Activated naive CD8-positive, alpha-beta T cell treated with anti-CD3 and anti-CD28 coated beads, Interleukin-2, amount 50 U/mL, for 24 hours (primary cell): ENCODE data around the gene IFNL2.
A peak's percentile ranks its signal among the peaks of the same experiment; 100 is the strongest.

Experiments used
- ATAC-seq: fragments of 150-1000 bp; cut with Tn5 transposase; one replicate; pipeline ENCODE4 v1.10.0; 2021
- DNase-seq: peaks from one replicate; pipeline ENCODE4 v3.0.0; 2021
- H3K27ac Mint-ChIP-seq: one replicate; pipeline ENCODE4 v1.8.0; 2021; ENCODE audit warnings: mild to moderate bottlenecking, mixed read lengths
- H3K27me3 Mint-ChIP-seq: one replicate; pipeline ENCODE4 v1.8.0; 2021; ENCODE audit warnings: mixed read lengths
- H3K36me3 Mint-ChIP-seq: one replicate; pipeline ENCODE4 v1.8.0; 2021; ENCODE audit warnings: low read depth, mixed read lengths
- H3K4me1 Mint-ChIP-seq: one replicate; pipeline ENCODE4 v1.8.0; 2021; ENCODE audit warnings: mixed read lengths
- H3K4me3 Mint-ChIP-seq: one replicate; pipeline ENCODE4 v1.8.0; 2021; ENCODE audit warnings: mild to moderate bottlenecking, moderate library complexity, mixed read lengths
- H3K9me3 Mint-ChIP-seq: one replicate; pipeline ENCODE4 v1.8.0; 2021; ENCODE audit warnings: mixed read lengths

IFNL2 gene

GRCh38 chr19:39314016-39314728 lies 46.0 kb downstream of the IFNL2 start:
- Mint-ChIP-seq H3K27ac (no peak overlapping the region), H3K9me3 (no peaks in the 10 kb centered on the region), H3K4me3 (no peak overlapping the region), H3K4me1 (peaks cover 4% of the 10 kb centered on the region), H3K27me3 (no peaks in the 10 kb centered on the region), H3K36me3 (peaks cover 7% of the 10 kb centered on the region)
- ATAC-seq (no peak), DNase-seq (no peak)

GRCh38 chr19:39315933-39316332 lies 47.7 kb downstream of the IFNL2 start:
- H3K4me1 Mint-ChIP-seq, result peaks cover 11% of the 10 kb centered on the region
- no peak for DNase-seq
- no peak overlapping the region for H3K27ac Mint-ChIP-seq
- no peak overlapping the region for H3K4me3 Mint-ChIP-seq
- H3K36me3 Mint-ChIP-seq, result peaks cover 7% of the 10 kb centered on the region
- ATAC-seq, result no peak
- H3K9me3 Mint-ChIP-seq, result no peaks in the 10 kb centered on the region
- H3K27me3 Mint-ChIP-seq, result no peaks in the 10 kb centered on the region

- no peak for DNase-seq
- Mint-ChIP-seq H3K27ac (no peak overlapping the region), H3K4me3 (no peak overlapping the region), H3K36me3 (peaks cover 4% of the 10 kb centered on the region), H3K27me3 (no peaks in the 10 kb centered on the region), H3K9me3 (no peaks in the 10 kb centered on the region), H3K4me1 (peaks cover 17% of the 10 kb centered on the region)
- ATAC-seq, result no peak
Measured at GRCh38 chr19:39316627-39317321, 48.6 kb downstream of the IFNL2 start.

- Mint-ChIP-seq H3K27ac (no peak overlapping the region), H3K9me3 (no peaks in the 10 kb centered on the region), H3K27me3 (no peaks in the 10 kb centered on the region), H3K4me1 (peaks cover 17% of the 10 kb centered on the region), H3K36me3 (peaks cover 4% of the 10 kb centered on the region), H3K4me3 (no peak overlapping the region)
- DNase-seq, result no peak
- ATAC-seq, result no peak
Measured at GRCh38 chr19:39317476-39317875, 49.3 kb downstream of the IFNL2 start.

- peaks cover 4% of the 10 kb centered on the region for H3K36me3 Mint-ChIP-seq
- H3K4me3 Mint-ChIP-seq, result no peak overlapping the region
- no peaks in the 10 kb centered on the region for H3K9me3 Mint-ChIP-seq
- ATAC-seq, result no peak
- no peaks in the 10 kb centered on the region for H3K27me3 Mint-ChIP-seq
- peaks cover 17% of the 10 kb centered on the region for H3K4me1 Mint-ChIP-seq
- H3K27ac Mint-ChIP-seq, result no peak overlapping the region
- no peak for DNase-seq
Measured at GRCh38 chr19:39318071-39318470, 49.9 kb downstream of the IFNL2 start.

- DNase-seq (no peak), ATAC-seq (no peak)
- Mint-ChIP-seq H3K27me3 (no peaks in the 10 kb centered on the region), H3K4me1 (peaks cover 17% of the 10 kb centered on the region), H3K27ac (no peak overlapping the region), H3K9me3 (no peaks in the 10 kb centered on the region), H3K4me3 (peak overlapping the region; percentile 79), H3K36me3 (peaks cover under 1% of the 10 kb centered on the region)
Measured at GRCh38 chr19:39318690-39319089, 50.5 kb downstream of the IFNL2 start.

- no peaks in the 10 kb centered on the region for H3K36me3 Mint-ChIP-seq
- DNase-seq (no peak), ATAC-seq (no peak)
- no peaks in the 10 kb centered on the region for H3K27me3 Mint-ChIP-seq
- H3K9me3 Mint-ChIP-seq, result no peaks in the 10 kb centered on the region
- H3K4me1 Mint-ChIP-seq, result peaks cover 17% of the 10 kb centered on the region
- H3K4me3 Mint-ChIP-seq, result peak overlapping the region; percentile 79
- H3K27ac Mint-ChIP-seq, result peak overlapping the region; percentile 59
Measured at GRCh38 chr19:39319098-39319891, 51.1 kb downstream of the IFNL2 start.
